HG03175 (cell line): ENCODE results near the gene CLEC4E.
"Not testable (repeated sequence)": the region's sequence is repeated elsewhere in the genome, so short reads cannot be mapped to it uniquely, and the experiment has no call there.

Source experiments
- ATAC-seq: cut with Tn5 transposase; IDR thresholded peaks from one replicate; pipeline ENCODE4 v1.9.1; 2021; ENCODE audit warnings: mild to moderate bottlenecking, moderate library complexity; ENCODE audit not compliant: unreplicated experiment

CLEC4E gene, protein sequence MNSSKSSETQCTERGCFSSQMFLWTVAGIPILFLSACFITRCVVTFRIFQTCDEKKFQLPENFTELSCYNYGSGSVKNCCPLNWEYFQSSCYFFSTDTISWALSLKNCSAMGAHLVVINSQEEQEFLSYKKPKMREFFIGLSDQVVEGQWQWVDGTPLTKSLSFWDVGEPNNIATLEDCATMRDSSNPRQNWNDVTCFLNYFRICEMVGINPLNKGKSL

DNA sequence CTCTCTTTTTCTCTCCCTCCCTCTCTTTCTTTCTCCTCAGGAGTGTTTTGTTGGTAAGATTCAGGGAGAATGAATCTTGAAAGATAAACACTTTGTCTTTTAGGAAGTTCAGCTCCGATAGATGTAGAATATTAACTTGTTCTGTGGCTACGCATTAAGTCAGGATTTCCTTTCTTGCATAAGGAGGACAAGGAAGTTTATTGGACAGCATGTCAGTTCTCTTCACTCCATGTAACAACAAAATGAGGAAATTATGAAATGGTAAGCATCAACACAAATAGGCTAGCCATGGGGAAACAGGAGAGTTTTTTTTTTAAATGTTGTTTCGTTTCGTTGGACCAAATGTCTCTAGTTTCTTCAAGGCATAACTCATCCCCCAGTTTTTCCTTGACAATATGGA is at the start of gene CLEC4E:
Gene CLEC4E (minus strand): TSS at position 75 of the 400 bp plus-strand sequence. CDS start 108 bp downstream, outside the sequence.
- not testable (repeated sequence) for ATAC-seq

DNA sequence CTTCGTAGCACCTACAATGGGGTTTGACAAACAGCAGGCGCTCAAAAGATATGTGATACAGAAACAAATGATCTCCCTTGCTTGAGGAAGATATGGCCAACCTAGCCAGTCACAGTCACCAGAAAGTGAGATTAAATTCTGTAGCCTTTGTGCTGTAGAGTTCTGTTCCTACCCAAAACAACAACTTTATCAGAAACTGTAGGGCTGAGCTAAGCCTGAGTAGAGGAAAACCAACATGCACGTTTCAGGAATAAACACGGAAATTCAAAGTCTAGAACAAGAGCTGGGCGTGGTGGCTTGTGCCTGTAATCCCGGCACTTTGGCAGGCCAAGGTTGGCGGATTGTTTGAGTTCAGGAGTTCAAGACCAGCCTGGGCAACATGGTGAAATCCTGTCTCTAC is 49.0 kb upstream of the CLEC4E start:
- no peak for ATAC-seq

DNA sequence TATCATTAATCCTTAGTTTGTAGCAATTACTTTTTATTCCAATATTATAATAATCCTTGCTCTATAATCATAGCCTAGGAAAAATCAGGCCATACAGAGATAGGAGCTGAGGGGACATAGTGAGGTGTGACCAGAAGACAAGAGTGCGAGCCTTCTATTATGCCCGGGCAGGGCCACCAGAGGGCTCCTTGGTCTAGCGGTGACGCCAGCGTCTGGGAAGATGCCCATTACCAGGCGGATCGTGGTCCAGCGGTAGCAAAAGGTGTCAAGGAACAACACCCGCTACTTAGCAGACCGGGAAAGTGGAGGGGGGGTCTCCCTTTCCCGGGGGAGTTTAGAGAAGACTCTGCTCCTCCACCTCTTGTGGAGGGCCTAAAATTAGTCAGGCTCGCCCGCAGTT is 43.8 kb upstream of the CLEC4E start:
- ATAC-seq, result not testable (repeated sequence)

DNA sequence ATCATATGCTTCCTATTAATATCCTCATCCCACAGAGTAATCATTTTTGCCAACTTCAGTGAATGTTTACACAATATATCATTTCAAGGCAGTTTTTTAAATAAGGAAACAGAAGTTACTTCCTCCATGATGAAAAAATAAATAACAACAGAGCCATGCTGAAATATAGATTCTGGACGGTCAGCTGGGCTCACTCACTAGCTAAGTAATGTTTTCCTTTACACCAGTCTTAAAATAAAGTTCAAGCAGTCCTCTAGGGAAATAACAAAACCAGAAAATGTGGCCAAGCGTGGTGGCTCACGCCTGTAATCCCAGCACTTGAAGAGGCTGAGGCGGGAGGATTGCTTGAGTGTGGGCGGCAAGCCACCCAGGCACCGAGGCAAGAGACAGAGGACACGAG is 43.3 kb upstream of the CLEC4E start:
- no peak for ATAC-seq

DNA sequence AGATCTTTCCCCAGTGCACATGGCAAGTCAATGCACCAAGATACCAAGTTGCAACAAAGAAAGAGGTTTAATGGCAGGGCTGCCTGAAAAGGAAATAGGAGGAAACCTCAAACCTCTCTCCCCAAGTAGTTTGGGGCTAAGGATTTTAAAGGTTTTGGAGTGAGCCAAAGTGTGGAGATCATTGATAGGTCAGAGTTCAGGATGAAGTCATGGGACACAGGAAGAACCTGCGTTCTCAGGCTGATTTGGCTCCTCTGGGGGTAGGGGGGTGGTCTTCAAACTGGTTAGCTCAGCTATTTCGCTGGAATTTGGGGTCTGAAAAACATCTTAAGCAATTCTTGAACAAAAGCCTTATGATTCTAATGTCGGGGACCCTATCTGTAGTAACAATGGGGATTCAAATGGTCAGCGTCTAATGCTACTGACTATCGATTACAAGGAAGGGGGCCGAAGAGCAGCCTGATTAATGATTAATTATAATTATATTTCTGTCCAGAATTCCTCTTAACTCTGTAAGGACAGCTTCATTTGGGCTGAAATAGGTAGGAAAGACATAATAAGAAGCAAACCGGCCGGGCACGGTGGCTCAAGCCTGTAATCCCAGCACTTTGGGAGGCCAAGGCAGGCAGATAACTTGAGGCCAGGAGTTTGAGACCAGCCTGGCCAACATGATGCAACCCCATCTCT is 40.5 kb upstream of the CLEC4E start:
- ATAC-seq, result no peak

DNA sequence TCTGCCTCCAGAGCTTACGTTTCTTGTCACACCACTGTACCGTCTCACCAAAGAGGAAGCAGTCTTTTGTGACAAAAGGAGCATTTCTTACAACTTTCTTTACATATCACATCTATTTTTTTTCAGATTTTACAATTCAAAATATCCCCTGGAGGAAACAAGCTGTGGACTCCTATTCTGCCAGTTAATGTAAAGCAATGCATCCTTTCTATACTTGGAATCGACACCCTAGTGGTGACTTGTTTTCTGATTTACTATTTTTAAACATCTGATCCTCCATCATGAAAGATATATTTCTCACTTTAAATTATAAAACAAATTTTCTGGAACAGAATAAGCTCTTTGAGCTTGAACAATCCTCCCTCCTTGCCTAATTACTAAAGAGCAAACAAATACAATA is 37.2 kb upstream of the CLEC4E start:
- no peak for ATAC-seq

DNA sequence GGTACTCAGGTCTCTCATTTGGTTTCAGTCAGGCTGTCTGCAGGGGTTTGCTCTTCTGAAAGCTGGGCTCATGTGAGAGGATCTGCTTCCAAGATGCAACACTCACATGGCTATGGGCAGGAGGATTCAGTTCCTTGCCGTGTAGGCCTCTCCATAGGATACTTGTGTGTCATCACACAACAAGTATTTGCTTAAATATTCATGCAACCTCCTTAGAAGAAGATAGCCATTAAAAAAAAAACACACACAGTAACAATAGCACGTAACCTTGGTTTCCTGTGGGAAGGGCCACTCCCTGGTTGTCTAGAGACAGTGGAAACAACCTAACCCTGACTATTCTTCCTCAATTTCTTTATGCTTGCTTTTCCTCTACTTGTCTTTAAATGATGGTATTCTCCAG is 31.8 kb upstream of the CLEC4E start:
- no peak for ATAC-seq

DNA sequence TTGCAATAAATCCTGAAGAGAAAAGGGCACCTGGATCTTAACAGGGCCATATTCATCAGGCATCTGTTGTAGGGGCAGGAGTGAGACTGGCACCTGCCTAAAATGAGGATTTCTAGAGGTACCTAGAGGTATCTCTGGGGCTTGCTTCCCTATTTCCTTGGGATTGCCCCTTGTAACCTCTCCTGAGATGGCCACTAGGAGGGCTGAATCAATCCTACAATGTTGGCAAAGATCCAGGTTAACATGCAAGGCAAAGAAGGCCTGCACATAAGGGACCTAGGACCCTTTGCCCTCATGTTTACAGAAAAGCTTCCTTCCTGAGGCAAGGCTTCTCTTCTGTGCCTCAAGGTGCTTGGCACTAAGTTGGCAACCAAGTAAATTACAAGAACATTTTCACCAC is 25.8 kb upstream of the CLEC4E start:
- ATAC-seq, result no peak

DNA sequence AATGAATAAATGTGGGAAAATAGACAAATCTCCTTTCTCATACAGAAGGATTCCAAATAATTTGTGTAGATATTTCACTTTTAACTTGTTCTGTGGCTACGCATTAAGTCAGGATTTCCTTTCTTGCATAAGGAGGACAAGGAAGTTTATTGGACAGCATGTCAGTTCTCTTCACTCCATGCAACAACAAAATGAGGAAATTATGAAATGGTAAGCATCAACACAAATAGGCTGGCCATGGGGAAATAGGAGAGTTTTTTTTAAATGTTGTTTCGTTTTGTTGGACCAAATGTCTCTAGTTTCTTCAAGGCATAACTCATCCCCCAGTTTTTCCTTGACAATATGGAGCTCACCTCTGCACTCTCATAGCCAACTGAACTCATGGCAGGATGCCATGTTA is 25.3 kb upstream of the CLEC4E start:
- ATAC-seq, result not testable (repeated sequence)

DNA sequence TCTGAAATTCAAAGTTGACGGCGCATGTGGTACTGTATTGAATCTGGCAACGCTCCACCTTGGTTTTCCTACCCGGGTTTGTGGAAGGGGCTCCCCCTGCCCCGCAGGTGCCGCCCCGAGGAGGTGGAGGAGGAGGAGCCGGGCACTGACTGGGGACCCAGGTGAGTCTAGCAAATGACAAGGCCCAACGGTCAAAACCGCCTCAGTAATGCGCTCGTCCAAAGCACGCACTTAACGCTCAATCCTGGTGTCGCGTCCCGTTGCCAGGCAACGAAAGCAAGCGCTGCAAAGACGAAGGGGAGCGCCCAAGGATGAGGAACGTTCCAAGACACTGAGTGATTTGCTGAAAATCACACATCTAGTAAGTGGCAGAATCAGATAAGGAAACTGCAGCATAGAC is 24.0 kb upstream of the CLEC4E start:
- ATAC-seq, result no peak

DNA sequence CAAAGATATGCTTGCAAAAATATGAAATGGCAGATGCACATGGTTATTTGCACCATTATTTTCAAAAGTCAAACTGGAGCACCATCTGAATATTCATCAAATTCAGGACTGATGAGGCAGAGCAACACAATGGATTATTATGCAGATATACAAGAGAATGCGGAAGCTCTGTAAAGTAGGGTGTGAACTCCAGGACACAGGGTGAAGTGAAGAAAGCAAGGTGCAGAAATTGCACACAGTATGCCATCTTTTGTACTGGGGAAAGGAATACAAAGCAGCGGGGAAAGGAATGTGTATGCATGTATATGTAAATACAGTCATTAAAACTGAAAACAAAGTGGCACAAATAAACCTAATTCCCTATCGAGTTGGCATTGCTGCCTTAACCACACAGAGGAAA is 22.7 kb upstream of the CLEC4E start:
- ATAC-seq, result no peak

DNA sequence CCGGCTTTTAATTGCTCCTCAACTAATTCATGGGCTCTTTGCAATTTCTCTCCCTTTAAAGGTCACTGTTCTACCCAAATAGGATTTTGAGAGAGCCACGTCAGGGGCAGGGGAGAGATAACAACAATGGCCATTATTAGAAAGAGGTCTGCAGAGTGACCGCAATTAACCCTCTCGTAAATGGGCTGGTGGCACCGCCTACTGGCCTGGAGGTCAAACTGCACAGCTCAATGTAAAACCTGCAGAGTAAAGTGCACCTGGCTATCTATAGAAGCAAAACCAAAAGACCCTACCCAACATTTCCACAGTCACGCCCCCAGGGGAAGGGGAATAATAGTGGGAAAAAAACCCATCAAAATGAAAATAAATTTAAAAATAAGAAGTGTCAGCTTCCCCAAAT is 21.6 kb upstream of the CLEC4E start:
- no peak for ATAC-seq

DNA sequence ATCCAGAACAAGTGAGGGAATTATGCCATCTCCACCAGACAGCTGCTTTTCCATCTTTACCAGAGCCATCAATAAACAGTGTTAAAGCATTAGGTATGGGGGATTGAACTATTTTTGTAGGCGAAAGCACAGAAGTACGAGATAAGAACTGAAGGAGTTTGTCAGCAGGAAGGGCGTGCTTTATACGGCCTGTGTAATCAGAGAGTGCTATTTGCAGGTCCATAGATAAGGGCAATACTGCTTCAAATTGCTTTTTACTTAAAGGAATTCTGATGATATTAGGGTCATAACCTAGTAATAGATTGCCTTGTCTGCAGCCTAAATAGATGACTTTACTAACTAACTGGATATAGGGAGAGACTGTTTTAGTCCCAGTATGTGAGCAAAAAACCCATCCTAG is 20.3 kb upstream of the CLEC4E start:
- ATAC-seq, result no peak

DNA sequence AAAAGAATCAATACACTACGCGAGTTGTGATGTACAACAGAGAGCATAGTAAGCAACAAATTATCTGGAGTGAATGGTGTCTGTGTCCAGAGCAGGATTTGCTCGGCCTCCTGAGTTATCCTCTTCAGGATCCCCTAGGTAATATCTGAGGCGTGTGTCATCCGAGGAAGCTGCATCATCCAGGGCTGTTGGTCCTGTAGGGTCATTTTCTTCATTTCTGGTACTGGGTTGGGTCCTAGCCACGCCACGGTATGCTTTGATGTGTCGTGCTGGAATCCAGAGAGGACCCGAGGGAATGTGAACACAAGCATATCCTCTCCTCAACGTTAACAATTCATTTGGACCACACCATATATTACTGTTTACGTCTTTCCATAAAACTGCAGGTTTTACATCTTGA is 19.0 kb upstream of the CLEC4E start:
- no peak for ATAC-seq

DNA sequence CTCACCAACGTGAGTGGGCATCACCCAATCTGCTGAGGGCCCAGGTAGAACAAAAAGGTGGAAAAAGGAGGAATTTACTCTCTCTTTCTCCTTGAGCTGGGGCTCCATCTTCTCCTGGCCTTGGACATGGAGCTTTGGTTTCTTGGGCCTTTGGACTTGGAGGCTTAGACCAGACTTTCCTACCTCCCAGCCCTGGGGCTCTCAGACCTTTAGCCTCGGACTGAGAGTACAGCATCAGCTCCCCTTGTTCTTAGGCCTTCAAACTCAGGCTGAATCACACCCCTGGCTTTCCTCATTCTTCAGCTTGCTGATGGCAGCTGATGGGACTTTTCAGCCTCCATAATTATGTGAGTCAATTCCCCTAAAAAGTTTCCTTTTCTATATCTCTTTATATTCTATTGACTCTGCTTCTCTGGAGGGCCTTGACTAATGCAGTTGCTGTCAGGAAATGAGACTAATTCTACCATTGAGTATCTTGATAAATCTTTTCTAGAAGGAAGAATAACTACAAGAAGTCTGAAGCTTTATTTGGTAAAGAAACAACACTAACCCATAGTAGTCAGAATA is 15.9 kb upstream of the CLEC4E start:
- no peak for ATAC-seq

DNA sequence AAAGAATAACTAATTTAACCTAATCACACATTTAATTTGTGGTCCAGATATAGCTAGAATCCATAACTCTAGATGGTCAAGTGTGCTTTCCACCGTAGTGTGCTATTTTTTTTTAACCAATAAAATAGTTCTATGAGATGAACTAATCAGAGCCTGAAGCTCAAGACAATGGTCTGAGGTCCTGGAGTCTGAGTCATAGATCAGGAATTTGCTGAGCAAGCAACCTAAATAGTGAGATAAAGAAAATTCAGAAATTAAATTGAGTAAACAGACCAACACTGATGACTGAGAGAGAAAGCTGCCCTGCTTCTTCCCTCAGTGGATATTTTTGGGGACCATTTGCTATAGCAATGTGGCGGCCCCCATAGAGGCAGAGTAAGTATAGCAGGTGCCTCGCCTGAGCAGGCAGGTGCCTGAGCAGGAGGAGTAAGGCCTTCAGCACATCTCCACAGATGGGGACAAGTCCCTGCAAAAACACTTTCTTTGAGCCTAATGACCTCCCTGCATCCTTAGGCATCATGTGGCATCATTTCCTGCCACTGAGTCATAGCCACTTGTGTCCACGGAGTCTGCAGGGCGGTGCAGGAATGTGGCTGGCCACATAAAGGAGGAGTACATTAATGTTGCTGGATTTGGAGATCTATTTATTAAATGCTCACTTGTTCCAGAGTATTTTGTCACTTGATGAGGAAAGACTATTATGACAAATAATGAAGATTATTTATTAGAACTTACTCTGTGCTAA is 13.9 kb upstream of the CLEC4E start:
- no peak for ATAC-seq

DNA sequence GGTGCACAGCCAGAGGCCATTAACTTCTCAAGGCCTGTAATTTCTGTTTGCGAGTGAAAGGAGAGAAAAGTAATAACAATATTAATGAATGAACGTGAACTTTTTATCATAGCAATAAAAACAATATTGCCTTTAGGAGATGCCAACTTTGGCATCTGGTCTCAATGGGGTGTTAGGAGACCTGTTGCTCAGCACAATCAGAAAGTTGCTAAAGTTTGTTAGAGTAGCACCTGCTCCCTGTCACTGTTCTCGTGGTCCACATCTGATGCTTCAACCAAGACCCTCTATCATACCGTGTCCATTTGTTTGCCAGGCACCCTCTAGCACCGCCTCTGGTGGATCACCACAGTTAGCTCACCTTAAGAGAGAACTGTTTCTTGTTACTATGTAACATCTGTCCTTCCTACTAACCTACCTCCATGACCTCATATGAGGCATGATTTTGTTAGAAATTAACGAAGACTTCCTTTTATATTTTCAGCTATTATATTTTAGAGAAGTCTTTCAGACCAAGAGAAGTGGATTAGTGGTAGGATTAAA is 12.5 kb upstream of the CLEC4E start:
- ATAC-seq, result no peak

DNA sequence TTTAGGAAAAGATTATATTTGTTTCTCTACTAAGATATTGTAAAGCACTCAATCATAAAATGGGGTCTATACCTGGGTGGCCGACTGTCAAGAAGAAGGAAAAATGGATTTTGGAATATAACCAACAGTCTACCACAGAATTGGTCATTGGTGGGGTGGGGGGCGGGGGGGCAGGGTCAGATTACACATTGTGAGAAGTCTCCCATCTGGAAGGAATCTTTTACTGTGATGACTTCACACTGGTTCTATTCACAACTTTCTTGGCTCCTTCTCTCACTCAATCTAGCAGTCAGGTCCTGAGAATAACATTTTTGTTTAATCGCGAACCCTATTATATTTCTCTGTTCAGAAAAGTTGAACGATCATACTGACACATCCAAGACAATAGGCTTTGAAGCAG is 8.7 kb upstream of the CLEC4E start:
- ATAC-seq, result no peak

DNA sequence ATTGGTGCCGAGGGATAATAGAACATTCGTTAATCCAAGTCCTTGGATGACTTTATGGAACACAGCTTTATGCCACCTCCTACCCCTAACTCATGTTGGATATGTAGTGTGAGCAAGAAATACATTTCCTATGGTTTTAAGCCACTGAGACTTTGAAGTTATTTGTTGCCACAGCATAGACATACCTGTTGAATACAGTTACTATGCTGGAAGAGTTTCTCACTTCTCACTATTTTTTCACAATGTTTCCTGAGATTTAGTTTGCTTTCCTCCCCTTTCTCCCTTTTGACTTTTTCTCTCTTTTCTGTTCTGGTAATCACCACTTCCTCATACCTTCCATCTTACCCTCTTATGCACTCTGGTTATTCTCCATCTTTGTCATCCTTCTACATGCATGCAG is 7.5 kb upstream of the CLEC4E start:
- ATAC-seq, result no peak

DNA sequence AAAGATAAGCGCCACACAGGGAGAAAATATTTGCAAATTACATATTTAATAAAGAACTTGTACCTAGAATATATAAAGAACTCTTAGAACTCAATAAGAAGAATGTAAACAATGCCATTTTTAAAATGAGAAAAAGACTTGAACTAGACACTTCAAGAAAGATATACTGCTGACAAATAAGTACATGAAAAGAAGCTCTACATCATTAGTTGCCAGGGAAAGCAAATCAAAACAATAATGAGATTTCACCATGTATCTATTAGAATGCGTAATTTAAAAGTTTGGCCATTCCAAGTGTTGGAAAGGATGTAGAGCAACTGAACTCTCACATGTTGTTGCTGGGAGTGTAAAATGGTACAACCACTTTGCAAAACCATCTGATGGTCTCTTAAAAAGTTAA is 6.9 kb upstream of the CLEC4E start:
- no peak for ATAC-seq

DNA sequence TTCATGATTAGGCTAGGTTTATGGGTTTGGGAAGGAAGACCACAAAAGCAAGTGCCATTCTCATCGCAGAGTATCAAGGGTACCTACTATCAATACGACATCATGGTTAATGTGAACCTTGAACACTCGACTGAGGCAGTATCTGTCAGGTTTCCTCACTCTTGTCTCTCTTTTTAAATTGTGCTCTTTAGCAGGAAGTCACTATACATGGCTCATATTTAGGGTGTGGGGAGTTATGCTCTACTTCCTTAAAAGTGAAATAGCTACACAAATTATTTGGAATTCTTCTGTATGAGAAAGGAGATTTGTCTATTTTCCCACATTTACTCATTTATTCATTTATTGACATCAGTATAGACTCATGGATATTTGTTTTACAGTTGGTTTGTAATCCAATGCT is 5.9 kb upstream of the CLEC4E start:
- ATAC-seq, result no peak

DNA sequence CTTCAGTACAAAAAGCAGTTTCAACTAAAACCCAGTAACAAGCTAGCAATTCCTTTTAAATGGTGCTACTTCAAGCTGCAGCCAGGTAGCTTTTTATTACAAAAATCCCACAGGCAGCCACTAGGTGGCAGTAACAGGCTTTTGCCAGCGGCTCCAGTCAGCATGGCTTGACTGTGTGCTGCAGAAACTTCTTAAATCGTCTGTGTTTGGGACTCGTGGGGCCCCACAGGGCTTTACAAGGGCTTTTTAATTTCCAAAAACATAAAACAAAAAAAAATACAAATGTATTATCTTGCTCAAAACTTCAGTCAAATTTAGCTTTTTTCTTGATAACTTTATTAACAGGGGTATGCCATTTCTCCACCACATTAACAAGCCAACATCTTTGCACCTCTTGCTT is 3.6 kb upstream of the CLEC4E start:
- ATAC-seq, result peak; percentile 69
